PFSK-1 (cell line): ENCODE results near the gene VEPH1.

ENCODE experiments used
- POLR2AphosphoS5 ChIP-seq: IDR thresholded peaks from 2 replicates; pipeline ENCODE4 v1.6.1; 2012; ENCODE audit warnings: low read depth, mild to moderate bottlenecking, control low read depth, low read length, moderate library complexity
- SIN3A ChIP-seq: IDR thresholded peaks from 2 replicates; pipeline ENCODE4 v1.6.1; 2012; ENCODE audit warnings: mild to moderate bottlenecking, low read length, moderate library complexity, borderline replicate concordance; ENCODE audit not compliant: insufficient read depth

DNA sequence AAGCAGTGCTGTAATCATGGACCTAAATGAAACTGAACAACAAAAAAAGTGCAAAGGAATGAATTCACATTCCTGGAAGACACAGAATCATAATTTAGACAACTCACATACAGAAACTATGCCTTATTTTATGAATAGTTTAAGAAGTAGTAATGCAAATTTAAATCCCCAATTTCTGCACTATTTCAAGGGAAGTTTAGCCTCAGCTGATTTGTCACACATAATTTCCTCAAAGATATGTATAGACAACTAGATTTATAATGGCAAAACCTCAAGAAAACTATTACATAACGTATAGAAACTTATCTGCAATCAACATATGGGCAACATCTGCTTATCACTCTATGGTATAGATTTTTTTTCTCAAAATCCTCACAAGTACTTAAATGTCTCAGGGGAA, 74.4 kb downstream of the VEPH1 start:
- TF ChIP-seq POLR2AphosphoS5 (no peak), SIN3A (no peak)
